ENCODE measurements around the gene AFAP1.

GRCh38 chr4:7799736-7800135 is 139.9 kb downstream of the AFAP1 start:
- TF ChIP-seq CTCF (IDR thresholded peaks at IDR 0.05): no peak
- no peak for TF ChIP-seq EZH2 (IDR thresholded peaks at IDR 0.05; ENCODE audit: borderline replicate concordance, insufficient read depth, low read depth, low read length, poor library complexity, severe bottlenecking)

Data from B cell (primary cell).